Ureter (tissue), 1 donor: ENCODE measurements around the gene MINDY4. TPM values are rescaled to one million over a fixed set of nuclear protein-coding genes. Genes with fewer than 3 reads are reported as not detected.

Experiments used
- DNase-seq: peaks from one replicate; pipeline ENCODE4 v3.0.0-alpha.2; 2020; ENCODE audit warnings: low spot score
- total RNA-seq: library from RNA; stranded (reverse); gene quantifications from one replicate; pipeline ENCODE4 v1.2.4, GENCODE V29; 2023
- donor health status: DM: yes; HTN: yes; CAD: no.

Gene MINDY4
- total RNA-seq = 16.8 TPM

GRCh38 chr7:30771174-30771879 lies at the start of gene MINDY4:
TSS of gene MINDY4 (plus strand) at chr7:30771417. CDS start at chr7:30771494, 77 bp downstream.
- DNase-seq = peak; percentile 81

- no peak for DNase-seq
These were observed 49.0 kb upstream of the MINDY4 start for GRCh38 chr7:30722187-30722586.

- DNase-seq = no peak
These were observed 48.5 kb upstream of the MINDY4 start for GRCh38 chr7:30722671-30723070.

GRCh38 chr7:30723776-30724175 lies 47.4 kb upstream of the MINDY4 start:
- no peak for DNase-seq

- no peak for DNase-seq
These were observed 44.8 kb upstream of the MINDY4 start for GRCh38 chr7:30726296-30727006.

- DNase-seq = no peak
These were observed 43.9 kb upstream of the MINDY4 start for GRCh38 chr7:30727061-30727945.

GRCh38 chr7:30728591-30729100 lies 42.6 kb upstream of the MINDY4 start:
- no peak for DNase-seq

GRCh38 chr7:30729642-30730041 lies 41.6 kb upstream of the MINDY4 start:
- no peak for DNase-seq

GRCh38 chr7:30730097-30730496 lies 41.1 kb upstream of the MINDY4 start:
- no peak for DNase-seq

GRCh38 chr7:30730996-30731395 lies 40.2 kb upstream of the MINDY4 start:
- no peak for DNase-seq

GRCh38 chr7:30731581-30731980 lies 39.6 kb upstream of the MINDY4 start:
- no peak for DNase-seq

- DNase-seq = no peak
These were observed 38.6 kb upstream of the MINDY4 start for GRCh38 chr7:30732606-30733005.

GRCh38 chr7:30733216-30733615 lies 38.0 kb upstream of the MINDY4 start:
- no peak for DNase-seq

GRCh38 chr7:30733691-30734090 lies 37.5 kb upstream of the MINDY4 start:
- DNase-seq = no peak

- no peak for DNase-seq
These were observed 36.7 kb upstream of the MINDY4 start for GRCh38 chr7:30734497-30734896.

- no peak for DNase-seq
These were observed 35.6 kb upstream of the MINDY4 start for GRCh38 chr7:30735631-30736030.

- DNase-seq = no peak
These were observed 34.9 kb upstream of the MINDY4 start for GRCh38 chr7:30736291-30736690.

- DNase-seq = no peak
These were observed 32.9 kb upstream of the MINDY4 start for GRCh38 chr7:30738026-30738915.

GRCh38 chr7:30739691-30740090 lies 31.5 kb upstream of the MINDY4 start:
- DNase-seq = no peak

GRCh38 chr7:30740417-30741181 lies 30.6 kb upstream of the MINDY4 start:
- DNase-seq = peak; percentile 88
